ENCODE measurements around the gene CTNNA2. TPM values are rescaled to one million over a fixed set of nuclear protein-coding genes. Genes with fewer than 3 reads are reported as not detected.

The CTNNA2 gene
- total RNA-seq, 1 experiment from 2014 or later, result not detected

GRCh38 chr2:80501874-80502624, 989.2 kb downstream of the CTNNA2 start:
- H3K9me3 ChIP-seq (ENCODE audit: insufficient read depth, low read depth), result no peaks in the 10 kb centered on the region
- H3K79me2 ChIP-seq (ENCODE audit: low read depth), result no peaks in the 10 kb centered on the region
- H4K20me1 ChIP-seq (ENCODE audit: insufficient read depth), result no peaks in the 10 kb centered on the region
- POLR2A ChIA-PET (ENCODE audit: unreplicated experiment), result no interaction called here
- no peaks in the 10 kb centered on the region for H3K36me3 ChIP-seq (ENCODE audit: low read depth)
- no TSS peak for BruUV-seq (replicated peaks)
- H2AFZ ChIP-seq, result no peak overlapping the region
- H3K4me1 ChIP-seq (replicated peaks; ENCODE audit: insufficient read depth), result no peaks in the 10 kb centered on the region
- CTCF ChIA-PET, result no interaction called here
- no peak overlapping the region for H3K4me2 ChIP-seq
- TF ChIP-seq CTCF (conservative IDR thresholded peaks at IDR 0.05) (no peak), EZH2 (IDR thresholded peaks at IDR 0.05; ENCODE audit: low read depth) (no peak)
- intact Hi-C loops (cut with micrococcal nuclease; ENCODE audit: unreplicated experiment), result no loop called here
- peaks cover 22% of the 10 kb centered on the region; the same call in 1 of the 2 replicates for H3K27me3 ChIP-seq (ENCODE audit: insufficient read depth, low read depth)
- no peak overlapping the region for H3K4me3 ChIP-seq
- H3K27ac ChIP-seq, result no peak overlapping the region
- H3K9me2 ChIP-seq (ENCODE audit: insufficient read depth), result no peaks in the 10 kb centered on the region
- no peak for DNase-seq
- H3F3A ChIP-seq (ENCODE audit: insufficient read depth, low read depth), result no peaks in the 10 kb centered on the region

- TF ChIP-seq EZH2 (IDR thresholded peaks at IDR 0.05; ENCODE audit: low read depth), result no peak
- no peak for TF ChIP-seq CTCF (conservative IDR thresholded peaks at IDR 0.05)
- no peak overlapping the region for H2AFZ ChIP-seq
- no peaks in the 10 kb centered on the region for H3K4me1 ChIP-seq (replicated peaks; ENCODE audit: insufficient read depth)
- H3K27me3 ChIP-seq (ENCODE audit: insufficient read depth, low read depth), result peaks cover 10% of the 10 kb centered on the region; the same call in 1 of the 2 replicates
- BruUV-seq (replicated peaks), result no TSS peak
- no peaks in the 10 kb centered on the region for H3K79me2 ChIP-seq (ENCODE audit: low read depth)
- H3K4me2 ChIP-seq, result no peak overlapping the region
- intact Hi-C loops (cut with micrococcal nuclease; ENCODE audit: unreplicated experiment), result no loop called here
- H3K36me3 ChIP-seq (ENCODE audit: low read depth), result no peaks in the 10 kb centered on the region
- no peaks in the 10 kb centered on the region for H4K20me1 ChIP-seq (ENCODE audit: insufficient read depth)
- no peaks in the 10 kb centered on the region for H3F3A ChIP-seq (ENCODE audit: insufficient read depth, low read depth)
- H3K9me3 ChIP-seq (ENCODE audit: insufficient read depth, low read depth), result no peaks in the 10 kb centered on the region
- DNase-seq, result no peak
- ChIA-PET CTCF (no interaction called here), POLR2A (ENCODE audit: unreplicated experiment) (no interaction called here)
- H3K27ac ChIP-seq, result no peak overlapping the region
- no peak overlapping the region for H3K4me3 ChIP-seq
- no peaks in the 10 kb centered on the region for H3K9me2 ChIP-seq (ENCODE audit: insufficient read depth)
Measured at GRCh38 chr2:80506563-80506962, 993.7 kb downstream of the CTNNA2 start.

GRCh38 chr2:80510716-80511115, 997.9 kb downstream of the CTNNA2 start:
- Histone ChIP-seq H3K9me2 (ENCODE audit: insufficient read depth) (no peaks in the 10 kb centered on the region), H3K36me3 (ENCODE audit: low read depth) (no peaks in the 10 kb centered on the region), H3K27ac (no peak overlapping the region), H2AFZ (no peak overlapping the region), H3F3A (ENCODE audit: insufficient read depth, low read depth) (no peaks in the 10 kb centered on the region), H3K79me2 (ENCODE audit: low read depth) (no peaks in the 10 kb centered on the region), H3K4me2 (no peak overlapping the region), H3K27me3 (ENCODE audit: insufficient read depth, low read depth) (peaks cover 10% of the 10 kb centered on the region; the same call in 1 of the 2 replicates), H3K4me1 (replicated peaks; ENCODE audit: insufficient read depth) (no peaks in the 10 kb centered on the region), H4K20me1 (ENCODE audit: insufficient read depth) (no peaks in the 10 kb centered on the region), H3K9me3 (ENCODE audit: insufficient read depth, low read depth) (no peaks in the 10 kb centered on the region), H3K4me3 (no peak overlapping the region)
- intact Hi-C loops (cut with micrococcal nuclease; ENCODE audit: unreplicated experiment), result no loop called here
- POLR2A ChIA-PET (ENCODE audit: unreplicated experiment), result no interaction called here
- BruUV-seq (replicated peaks), result no TSS peak
- CTCF ChIA-PET, result no interaction called here
- TF ChIP-seq EZH2 (IDR thresholded peaks at IDR 0.05; ENCODE audit: low read depth) (no peak), CTCF (conservative IDR thresholded peaks at IDR 0.05) (no peak)
- DNase-seq, result no peak

All from PC-9 (cell line).